ENCODE data around the gene ADAM17. TPM values are rescaled to one million over a fixed set of nuclear protein-coding genes. Genes with fewer than 3 reads are reported as not detected.

Gene ADAM17
- total and polyA plus RNA-seq, 2 of the 13 experiments (the other 11 are each of a cell fraction or from before 2014, with no cell fraction given), result 6.5 to 33.4 TPM

DNA sequence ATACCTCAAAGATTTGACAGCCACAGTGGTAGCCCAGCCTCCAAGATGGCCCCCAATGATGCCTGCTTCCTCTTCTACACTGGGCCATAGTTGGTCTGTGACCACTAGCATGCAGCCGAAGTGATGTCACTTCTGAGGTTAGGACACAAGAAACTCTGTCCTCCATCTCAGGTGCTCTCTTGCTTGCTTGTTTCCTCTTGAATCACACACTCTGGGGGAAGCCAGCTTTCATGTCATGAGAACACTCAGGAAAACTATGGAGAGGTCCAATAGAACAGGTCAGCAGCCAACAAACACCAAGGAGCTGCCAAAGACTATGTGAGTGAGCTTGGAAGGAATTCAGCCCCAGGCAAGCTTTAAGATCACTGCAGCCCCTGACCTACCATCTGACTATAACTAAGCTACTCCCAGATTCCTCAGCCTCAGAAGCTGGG is 3.3 kb upstream of the ADAM17 start:
- no peak overlapping the region for H3K9ac ChIP-seq (ENCODE audit: insufficient read depth, low read depth, low read length)
- no peaks in the 10 kb centered on the region for H3K9me3 ChIP-seq (ENCODE audit: low read length)
- H3K4me2 ChIP-seq (ENCODE audit: low read depth, low read length), result no peak overlapping the region
- ATAC-seq (no peak), DNase-seq (ENCODE audit: low spot score) (no peak), FAIRE-seq (no peak)
- no peaks in the 10 kb centered on the region for H4K20me1 ChIP-seq (ENCODE audit: insufficient read depth, low read length)
- no TSS peak for BruUV-seq (replicated peaks)
- no peak overlapping the region for H3K27ac ChIP-seq (ENCODE audit: extremely low read length, insufficient read depth, low read length)
- H3K27me3 ChIP-seq (ENCODE audit: control insufficient read depth in 1 of 2, insufficient read depth in 2 of 2, low read length in 2 of 2), result no peaks in the 10 kb centered on the region; a peak in 1 of 5 replicates
- H3K36me3 ChIP-seq (replicated peaks in 1 of 2; ENCODE audit: control insufficient read depth in 1 of 2, insufficient read depth in 2 of 2, low read length in 2 of 2), result no peaks in the 10 kb centered on the region
- ChIA-PET POLR2A (no interaction called here), CTCF (ENCODE audit: low intra/inter-chr PET ratio, low total read pairs) (no interaction called here)
- no peak overlapping the region for H2AFZ ChIP-seq (ENCODE audit: low read length)
- in situ Hi-C loops (cut with HindIII; ENCODE audit: extremely low pct_ligation_motif_present, low pct_unique_long_range_greater_than_20kb) (no loop called here), intact Hi-C loops (cut with micrococcal nuclease; ENCODE audit: unreplicated experiment) (loop anchor here (5.0 kb wide), 3 partner anchors 82 to 213 kb away; partner anchors contain the start of genes CPSF3 and ITGB1BP1)
- H3K4me1 ChIP-seq (ENCODE audit: insufficient read depth, low read length), result peaks cover 14% of the 10 kb centered on the region
- H3K4me3 ChIP-seq (replicated peaks in 1 of 3; ENCODE audit: insufficient read depth in 1 of 3, low read depth in 2 of 3, low read length in 3 of 3), result no peak overlapping the region
- TF ChIP-seq ZNF672 (CRISPR knock-in tag; IDR thresholded peaks at IDR 0.05) (no peak), RBFOX2 (IDR thresholded peaks at IDR 0.05; ENCODE audit: low read depth, low read length) (0 out of 2 replicates have a peak, but pooled peaks have one; percentile 4), POLR2A (IDR thresholded peaks at IDR 0.05; ENCODE audit: insufficient read depth in 1 of 2, low read depth in 2 of 2, low read length in 2 of 2) (0 out of 4 replicates have a peak, but pooled peaks of 1 of the 2 experiments have one; percentile 18)
- peaks cover 23% of the 10 kb centered on the region for H3K79me2 ChIP-seq (ENCODE audit: insufficient read depth, low read length)
- 100% methylated on average over 1 of the region's 1 CpG for WGBS (ENCODE audit: low lambda C conversion rate)

DNA sequence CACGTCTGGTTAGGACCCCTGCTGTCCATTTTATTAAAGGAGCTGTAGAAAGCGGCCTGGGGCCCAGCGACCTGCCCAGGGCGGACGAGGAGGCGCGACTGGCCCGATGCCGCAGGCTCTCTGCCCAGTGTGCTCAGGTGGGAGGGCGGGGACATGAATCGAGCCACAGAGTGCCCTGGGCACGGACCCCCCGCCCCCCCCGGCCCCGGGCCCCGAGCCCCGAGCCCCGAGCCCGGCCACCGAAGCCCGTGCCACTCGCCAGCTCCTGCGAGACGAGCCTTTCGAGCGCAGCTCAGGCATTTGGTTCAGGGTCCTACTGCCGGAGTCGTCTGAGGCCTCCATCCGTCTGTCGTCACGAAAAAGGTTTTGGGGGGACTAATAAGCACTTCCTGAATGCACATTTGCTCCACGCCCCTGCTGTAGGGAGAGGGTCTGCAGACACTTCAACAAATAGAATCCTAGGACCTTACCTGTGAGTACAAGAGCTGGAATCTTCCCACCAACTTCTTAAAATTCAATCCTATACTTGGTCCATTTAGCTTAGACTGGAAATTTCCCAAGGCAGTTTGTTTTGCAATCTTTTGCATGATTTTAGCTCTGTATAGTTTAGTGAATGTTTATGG is 602 bp upstream of the ADAM17 start:
- Histone ChIP-seq H3K4me3 (replicated peaks in 1 of 3; ENCODE audit: insufficient read depth in 1 of 3, low read depth in 2 of 3, low read length in 3 of 3) (peak overlapping the region; percentile 79 to 96 (median 88)), H3K36me3 (replicated peaks in 1 of 2; ENCODE audit: control insufficient read depth in 1 of 2, insufficient read depth in 2 of 2, low read length in 2 of 2) (no peaks in the 10 kb centered on the region), H3K27ac (ENCODE audit: extremely low read length, insufficient read depth, low read length) (peak overlapping the region; percentile 98), H4K20me1 (ENCODE audit: insufficient read depth, low read length) (peaks cover 3% of the 10 kb centered on the region; the same call in 1 of the 2 replicates), H3K9me3 (ENCODE audit: low read length) (no peaks in the 10 kb centered on the region), H2AFZ (ENCODE audit: low read length) (peak overlapping the region; percentile 68), H3K27me3 (ENCODE audit: control insufficient read depth in 1 of 2, insufficient read depth in 2 of 2, low read length in 2 of 2) (no peaks in the 10 kb centered on the region; a peak in 1 of 5 replicates), H3K4me2 (ENCODE audit: low read depth, low read length) (peak overlapping the region; percentile 92), H3K79me2 (ENCODE audit: insufficient read depth, low read length) (peaks cover 47% of the 10 kb centered on the region), H3K4me1 (ENCODE audit: insufficient read depth, low read length) (peaks cover 36% of the 10 kb centered on the region), H3K9ac (ENCODE audit: insufficient read depth, low read depth, low read length) (peak overlapping the region; percentile 97)
- 1% methylated on average over 29 of the region's 32 CpGs for WGBS (ENCODE audit: low lambda C conversion rate)
- ChIA-PET POLR2A (interaction anchor here (0.6 to 4.2 kb wide), 33 partner anchors 8 to 894 kb away, joined by 3 to 70 read pairs (median 4); partner anchors contain the start of genes CPSF3, ITGB1BP1, TAF1B and YWHAQ), CTCF (ENCODE audit: low intra/inter-chr PET ratio, low total read pairs) (no interaction called here)
- in situ Hi-C loops (cut with HindIII; ENCODE audit: extremely low pct_ligation_motif_present, low pct_unique_long_range_greater_than_20kb), result no loop called here
- BruUV-seq (replicated peaks), result no TSS peak
- ATAC-seq, result peak; percentile 66
- no peak for DNase-seq (ENCODE audit: low spot score)
- intact Hi-C loops (cut with micrococcal nuclease; ENCODE audit: unreplicated experiment), result loop anchor here (5.0 kb wide), 3 partner anchors 79 to 216 kb away; partner anchors contain the start of genes CPSF3 and ITGB1BP1
- no peak for FAIRE-seq
- TF ChIP-seq MEIS1 (CRISPR knock-in tag; IDR thresholded peaks at IDR 0.05; ENCODE audit: borderline replicate concordance) (peak; percentile 12; the same call in 1 of the 2 replicates), DNMT1 (CRISPR knock-in tag; IDR thresholded peaks at IDR 0.05) (0 out of 2 replicates have a peak, but pooled peaks have one; percentile 9), ZNF678 (CRISPR knock-in tag; IDR thresholded peaks at IDR 0.05) (0 out of 2 replicates have a peak, but pooled peaks have one; percentile 51), ELF4 (CRISPR knock-in tag; IDR thresholded peaks at IDR 0.05; ENCODE audit: borderline replicate concordance) (peak; percentile 54; the same call in 1 of the 2 replicates), ZNF782 (CRISPR knock-in tag; IDR thresholded peaks at IDR 0.05; ENCODE audit: borderline replicate concordance) (0 out of 2 replicates have a peak, but pooled peaks have one; percentile 32)
- TF ChIP-seq, protein P1, sequence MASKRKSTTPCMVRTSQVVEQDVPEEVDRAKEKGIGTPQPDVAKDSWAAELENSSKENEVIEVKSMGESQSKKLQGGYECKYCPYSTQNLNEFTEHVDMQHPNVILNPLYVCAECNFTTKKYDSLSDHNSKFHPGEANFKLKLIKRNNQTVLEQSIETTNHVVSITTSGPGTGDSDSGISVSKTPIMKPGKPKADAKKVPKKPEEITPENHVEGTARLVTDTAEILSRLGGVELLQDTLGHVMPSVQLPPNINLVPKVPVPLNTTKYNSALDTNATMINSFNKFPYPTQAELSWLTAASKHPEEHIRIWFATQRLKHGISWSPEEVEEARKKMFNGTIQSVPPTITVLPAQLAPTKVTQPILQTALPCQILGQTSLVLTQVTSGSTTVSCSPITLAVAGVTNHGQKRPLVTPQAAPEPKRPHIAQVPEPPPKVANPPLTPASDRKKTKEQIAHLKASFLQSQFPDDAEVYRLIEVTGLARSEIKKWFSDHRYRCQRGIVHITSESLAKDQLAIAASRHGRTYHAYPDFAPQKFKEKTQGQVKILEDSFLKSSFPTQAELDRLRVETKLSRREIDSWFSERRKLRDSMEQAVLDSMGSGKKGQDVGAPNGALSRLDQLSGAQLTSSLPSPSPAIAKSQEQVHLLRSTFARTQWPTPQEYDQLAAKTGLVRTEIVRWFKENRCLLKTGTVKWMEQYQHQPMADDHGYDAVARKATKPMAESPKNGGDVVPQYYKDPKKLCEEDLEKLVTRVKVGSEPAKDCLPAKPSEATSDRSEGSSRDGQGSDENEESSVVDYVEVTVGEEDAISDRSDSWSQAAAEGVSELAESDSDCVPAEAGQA (IDR thresholded peaks at IDR 0.05; ENCODE audit: low read depth), result no peak
- TF ChIP-seq, protein P1 (CRISPR knock-in tag; IDR thresholded peaks at IDR 0.05; ENCODE audit: borderline replicate concordance), result 0 out of 2 replicates have a peak, but pooled peaks have one; percentile 51
